CD1c-positive myeloid dendritic cell (primary cell): ENCODE measurements around the gene SPATA18.

Experiments used
- DNase-seq: peaks from one replicate; pipeline ENCODE4 v3.0.0-alpha.2; 2016; ENCODE audit errors: extremely low spot score

The SPATA18 gene, protein sequence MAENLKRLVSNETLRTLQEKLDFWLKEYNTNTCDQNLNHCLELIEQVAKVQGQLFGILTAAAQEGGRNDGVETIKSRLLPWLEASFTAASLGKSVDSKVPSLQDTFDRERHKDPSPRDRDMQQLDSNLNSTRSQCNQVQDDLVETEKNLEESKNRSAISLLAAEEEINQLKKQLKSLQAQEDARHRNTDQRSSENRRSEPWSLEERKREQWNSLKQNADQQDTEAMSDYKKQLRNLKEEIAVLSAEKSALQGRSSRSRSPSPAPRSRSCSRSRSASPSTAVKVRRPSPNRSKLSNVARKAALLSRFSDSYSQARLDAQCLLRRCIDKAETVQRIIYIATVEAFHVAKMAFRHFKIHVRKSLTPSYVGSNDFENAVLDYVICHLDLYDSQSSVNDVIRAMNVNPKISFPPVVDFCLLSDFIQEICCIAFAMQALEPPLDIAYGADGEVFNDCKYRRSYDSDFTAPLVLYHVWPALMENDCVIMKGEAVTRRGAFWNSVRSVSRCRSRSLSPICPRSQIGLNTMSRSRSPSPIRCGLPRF

DNA sequence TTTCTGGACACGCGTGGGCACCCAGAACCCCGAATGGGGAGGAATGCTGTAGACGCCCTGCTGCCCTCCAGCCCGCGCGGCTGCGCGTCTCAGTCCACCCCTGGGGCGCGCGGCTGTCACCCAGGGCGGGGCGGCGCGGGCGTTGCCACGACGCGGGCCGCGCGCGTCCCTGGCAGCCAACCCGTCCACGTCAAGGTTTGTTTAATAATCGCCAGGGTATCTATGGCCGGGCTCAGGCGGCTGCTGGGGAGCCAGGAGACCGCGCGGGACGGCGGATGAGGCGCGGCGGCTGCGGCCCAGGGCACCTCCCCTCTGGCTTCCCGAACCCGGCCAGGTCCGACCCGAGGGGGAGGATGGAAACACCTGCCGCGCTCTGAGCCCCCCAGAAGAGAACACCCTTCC is at the start of gene SPATA18:
SPATA18 (plus strand) TSS at position 92 of the 402 bp plus-strand sequence. CDS start 401 bp downstream, outside the sequence.
- DNase-seq, result peak; percentile 45

DNA sequence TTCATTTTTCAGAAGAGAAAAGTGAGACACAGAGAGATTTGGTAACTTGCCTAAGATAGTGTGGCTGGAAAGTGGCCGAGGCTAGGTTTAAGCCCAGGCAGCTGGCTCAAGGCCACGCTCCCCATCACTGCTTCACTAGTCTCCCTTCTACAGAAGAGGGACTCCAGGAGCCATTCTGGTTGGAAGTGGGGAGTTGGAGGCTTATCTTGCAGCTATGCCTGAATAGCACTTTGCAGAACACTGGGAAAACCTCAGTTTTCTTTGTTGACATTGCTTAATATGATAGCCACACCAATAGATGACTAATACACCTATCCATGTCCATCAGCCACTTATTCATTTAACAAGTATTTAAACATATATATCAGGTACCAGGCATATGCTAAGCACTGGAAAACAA is 49.5 kb upstream of the SPATA18 start:
- no peak for DNase-seq

DNA sequence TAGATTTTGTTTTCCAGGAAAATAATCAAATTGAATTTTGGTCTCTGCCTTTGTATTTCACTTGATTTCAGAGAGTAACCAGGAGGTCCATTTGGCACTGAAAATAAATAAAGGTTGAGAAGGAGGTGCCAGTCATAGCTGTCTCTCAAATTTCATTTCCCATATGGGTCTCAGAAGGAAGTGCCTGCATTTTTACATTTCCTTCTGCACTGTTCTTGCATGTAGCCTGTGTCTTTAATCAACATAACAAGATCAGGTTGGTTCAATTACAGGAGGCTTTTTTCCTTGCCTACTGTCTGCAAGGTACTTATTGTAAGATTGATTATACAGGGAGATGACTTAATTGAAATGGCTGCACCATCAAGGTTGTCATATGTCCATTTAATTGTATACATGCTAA is 46.7 kb upstream of the SPATA18 start:
- no peak for DNase-seq

DNA sequence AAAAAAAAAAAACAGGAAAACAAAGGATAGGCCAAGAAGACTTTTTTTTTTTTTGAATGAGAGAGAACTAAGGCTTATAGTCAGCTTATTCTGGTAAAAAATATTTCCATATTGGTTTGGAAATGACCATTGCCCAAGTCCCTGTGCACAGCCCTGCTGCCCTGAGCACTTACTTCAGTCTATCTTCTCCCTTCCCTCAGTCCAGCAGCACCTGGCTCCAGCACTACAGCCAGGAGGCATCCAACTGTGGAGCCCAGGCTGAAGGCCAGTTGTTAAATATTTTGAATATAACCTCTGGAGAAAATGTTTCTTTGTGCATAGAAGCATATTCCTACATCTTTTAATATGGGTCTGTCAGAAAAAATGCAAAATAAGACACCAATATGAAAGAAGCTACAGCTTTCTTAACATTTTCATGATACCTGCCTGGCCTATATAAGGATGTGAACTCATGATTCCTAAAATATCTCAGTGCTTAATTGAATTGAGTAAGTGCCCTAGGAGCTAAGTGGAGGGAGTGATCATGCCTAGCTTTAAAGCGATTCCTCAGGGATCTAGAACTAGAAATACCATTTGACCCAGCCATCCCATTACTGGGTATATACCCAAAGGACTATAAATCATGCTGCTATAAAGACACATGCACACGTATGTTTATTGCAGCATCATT is 45.4 kb upstream of the SPATA18 start:
- no peak for DNase-seq

DNA sequence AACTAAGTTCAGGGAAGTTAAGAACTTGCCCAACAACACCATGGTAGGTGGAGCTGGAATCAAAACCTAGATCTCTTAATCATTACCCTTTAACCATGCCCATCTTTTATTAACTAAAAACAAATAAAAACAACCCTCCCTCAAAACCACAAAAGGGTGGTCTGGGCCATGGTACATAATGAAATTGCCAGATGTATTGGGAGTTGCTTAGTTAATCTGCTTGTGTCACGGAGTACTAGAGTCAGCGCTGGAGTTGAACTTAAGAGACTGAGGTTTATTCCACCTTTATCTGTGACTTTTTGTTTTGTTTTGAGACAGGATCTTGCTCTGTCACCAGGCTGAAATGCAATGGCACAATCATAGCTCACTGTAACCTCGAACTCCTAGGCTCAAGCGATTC is 44.2 kb upstream of the SPATA18 start:
- no peak for DNase-seq

DNA sequence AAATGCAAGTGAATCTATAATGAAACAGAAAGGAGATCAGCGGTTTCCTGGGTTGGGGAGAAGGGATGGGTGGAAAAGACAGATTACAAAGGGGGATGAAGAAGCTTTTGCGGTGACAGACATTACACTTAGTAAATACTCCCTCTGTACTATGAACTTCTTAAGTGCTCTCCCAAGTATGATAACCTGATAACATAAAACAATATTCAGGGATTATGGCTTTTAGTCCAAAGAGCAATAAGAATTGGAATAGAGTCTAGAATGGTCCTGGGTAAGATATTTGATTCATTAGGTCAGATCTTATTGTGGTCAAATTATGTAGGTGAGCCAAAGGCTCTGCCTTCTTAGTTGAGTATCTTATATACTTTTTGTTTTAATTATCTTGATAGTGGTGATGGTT is 40.1 kb upstream of the SPATA18 start:
- DNase-seq, result no peak

DNA sequence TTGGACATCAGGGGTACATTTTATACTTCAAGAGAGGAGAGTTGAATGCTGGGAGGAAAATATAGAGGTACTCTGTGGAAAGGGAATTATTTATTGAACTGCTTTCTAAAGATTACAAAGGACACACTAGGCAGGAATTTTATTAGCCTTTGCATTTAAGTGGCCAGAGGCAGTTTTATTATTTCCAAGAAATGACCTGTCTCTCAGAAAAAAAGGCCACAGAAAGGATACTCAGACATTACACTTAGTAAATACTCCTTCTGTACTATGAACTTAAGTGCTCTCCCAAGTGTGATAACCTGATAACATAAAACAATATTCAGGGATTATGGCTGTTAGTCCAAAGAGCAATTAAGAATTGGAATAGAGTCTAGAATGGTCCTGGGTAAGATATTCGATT is 38.5 kb upstream of the SPATA18 start:
- DNase-seq, result no peak

DNA sequence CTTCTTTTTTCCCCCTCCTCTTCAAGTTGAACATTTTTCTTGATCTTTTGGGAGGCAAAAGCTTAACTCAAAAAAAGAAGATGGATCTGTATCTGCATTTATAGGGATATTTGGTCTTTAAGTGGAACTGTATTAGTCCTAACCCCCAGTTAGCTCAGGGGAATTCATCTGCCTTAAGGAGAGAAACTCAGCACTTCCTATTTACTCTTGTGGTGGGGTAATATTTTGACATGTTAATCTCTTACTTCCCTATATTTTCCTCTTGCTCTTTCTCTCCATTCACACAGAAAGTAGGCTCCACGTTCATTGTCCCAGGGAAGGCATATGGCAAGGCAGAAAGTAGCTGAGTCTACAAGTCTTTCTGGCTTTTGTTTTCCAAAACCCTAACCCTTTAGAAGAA is 36.2 kb upstream of the SPATA18 start:
- peak; percentile 7 for DNase-seq

DNA sequence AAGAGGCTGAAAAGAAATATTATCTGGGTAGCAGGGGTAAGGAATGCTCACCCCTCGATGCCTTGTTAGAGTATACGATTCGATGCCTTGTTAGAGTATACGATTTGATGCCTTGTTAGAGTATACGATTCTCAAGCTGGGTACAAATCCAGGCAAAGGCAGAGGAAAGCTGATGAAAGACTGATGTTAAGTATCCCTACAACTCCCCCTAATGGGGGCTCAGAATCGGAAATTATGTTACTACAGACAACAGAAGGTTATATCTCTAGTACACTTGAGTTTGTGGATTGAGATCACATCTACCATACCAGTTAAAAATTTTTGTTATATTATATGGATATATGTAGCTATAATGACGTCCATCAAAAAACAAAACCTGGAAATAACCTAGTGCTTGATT is 35.7 kb upstream of the SPATA18 start:
- DNase-seq, result no peak

DNA sequence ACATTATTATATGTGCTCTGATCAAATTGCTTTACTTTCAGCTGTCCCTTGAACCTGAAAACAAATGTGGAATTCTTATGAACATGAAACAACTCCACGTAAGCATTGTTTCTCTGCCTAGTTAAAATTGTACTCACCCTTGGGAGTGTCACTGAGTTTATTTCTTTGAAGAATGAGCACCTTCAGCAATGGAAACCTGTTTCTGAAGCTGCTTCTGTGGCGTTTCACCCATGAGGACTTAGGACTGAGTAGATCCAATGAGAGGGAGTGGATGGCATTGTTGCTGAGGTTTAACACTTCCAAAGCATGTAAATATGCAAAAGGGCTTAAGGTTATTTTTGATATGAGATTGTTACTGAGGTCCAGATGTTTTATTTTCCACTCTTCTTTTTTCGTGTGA is 34.1 kb upstream of the SPATA18 start:
- DNase-seq, result no peak

DNA sequence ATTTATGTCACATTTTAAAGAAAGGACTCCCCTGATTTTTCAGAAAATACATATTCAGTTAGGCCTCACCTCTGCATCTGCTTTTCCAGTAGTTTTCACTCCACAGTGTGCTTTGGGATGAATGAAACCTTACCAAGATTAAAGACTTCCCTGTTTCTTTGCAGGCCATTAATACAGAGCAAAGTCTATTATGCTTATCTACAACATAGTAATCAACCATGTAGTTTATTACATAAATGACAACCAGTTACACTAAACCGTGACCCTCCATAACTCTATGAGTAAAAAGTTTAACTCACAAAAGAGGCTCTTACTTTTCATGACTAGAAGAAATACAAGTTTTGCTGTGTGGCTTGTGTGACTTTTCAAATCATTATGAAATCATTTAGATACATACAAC is 33.3 kb upstream of the SPATA18 start:
- DNase-seq, result no peak

DNA sequence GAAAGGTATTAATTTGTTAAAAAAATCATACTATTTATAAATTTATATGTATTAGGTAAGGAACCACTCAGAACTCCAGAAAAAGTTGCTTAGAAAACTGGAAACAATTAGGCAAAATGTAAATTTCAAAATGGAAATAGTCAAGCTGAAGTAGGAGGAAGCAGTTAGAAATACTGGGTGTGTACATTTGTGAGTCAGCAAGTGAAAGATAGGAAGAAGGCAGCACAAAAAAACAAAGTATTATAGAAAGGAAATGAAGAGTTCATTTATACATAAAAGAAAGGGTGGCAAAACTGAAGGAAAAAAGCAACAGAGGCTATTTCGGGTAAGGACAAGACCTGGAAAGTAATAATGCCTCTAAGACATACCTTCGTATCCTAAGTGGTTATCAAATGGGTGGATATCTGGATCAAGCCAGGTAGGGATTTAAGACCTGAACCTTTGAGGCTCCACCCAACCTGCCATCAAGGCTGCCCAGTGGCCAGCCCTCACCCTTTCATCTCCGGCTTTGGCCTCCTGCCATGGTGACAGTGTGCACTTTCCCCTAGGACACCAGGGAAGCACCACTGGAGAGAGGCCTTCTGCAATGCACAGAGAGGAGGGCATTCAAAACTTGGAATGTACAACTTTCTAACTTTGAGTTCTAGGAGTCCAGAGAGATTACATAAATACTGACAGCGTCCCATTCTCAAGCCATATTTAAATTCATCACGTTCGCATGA is 31.0 kb upstream of the SPATA18 start, which contains the start of gene LRRC66:
LRRC66 (minus strand) TSS at position 428 of the 722 bp plus-strand sequence. CDS start 2,750 bp downstream, outside the sequence.
- DNase-seq, result no peak

DNA sequence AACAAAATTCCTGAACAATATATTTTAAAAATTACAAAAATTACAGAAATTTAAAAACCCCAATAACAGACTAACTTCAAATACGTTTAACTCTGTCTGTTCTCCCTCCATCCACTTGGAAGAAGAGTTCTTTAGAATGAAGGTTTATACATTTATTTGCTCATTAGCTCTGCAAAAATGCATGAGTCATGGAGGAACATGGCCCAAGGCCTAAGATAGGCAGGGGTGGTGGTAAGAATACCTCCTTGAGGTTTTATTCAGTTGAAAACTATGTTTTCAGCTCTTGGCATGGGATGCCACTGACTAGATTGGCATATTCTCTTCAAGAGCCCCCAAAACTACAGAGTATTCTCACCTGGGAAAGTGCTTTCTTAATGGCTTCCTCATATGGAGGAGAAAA is 22.1 kb upstream of the SPATA18 start:
- DNase-seq, result no peak

DNA sequence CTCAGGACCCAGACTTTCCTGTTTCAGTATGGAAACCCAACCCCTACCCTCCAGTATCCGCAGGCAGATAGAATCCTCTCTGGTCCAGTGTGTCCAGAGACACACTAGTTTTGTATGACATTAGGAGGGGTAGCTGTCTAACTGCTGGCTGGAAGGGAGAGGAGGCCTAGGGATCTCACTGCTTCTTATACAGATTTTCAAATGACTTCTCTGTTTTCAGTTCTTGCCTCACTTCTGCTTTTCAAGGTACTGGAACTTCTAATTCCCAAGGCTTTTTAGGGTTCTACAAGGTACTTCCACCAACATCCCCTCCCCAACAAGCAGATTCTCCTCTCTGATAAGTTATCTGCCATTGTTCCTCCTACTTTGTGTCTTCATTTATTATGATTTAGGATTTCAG is 19.1 kb upstream of the SPATA18 start:
- DNase-seq, result peak; percentile 28

DNA sequence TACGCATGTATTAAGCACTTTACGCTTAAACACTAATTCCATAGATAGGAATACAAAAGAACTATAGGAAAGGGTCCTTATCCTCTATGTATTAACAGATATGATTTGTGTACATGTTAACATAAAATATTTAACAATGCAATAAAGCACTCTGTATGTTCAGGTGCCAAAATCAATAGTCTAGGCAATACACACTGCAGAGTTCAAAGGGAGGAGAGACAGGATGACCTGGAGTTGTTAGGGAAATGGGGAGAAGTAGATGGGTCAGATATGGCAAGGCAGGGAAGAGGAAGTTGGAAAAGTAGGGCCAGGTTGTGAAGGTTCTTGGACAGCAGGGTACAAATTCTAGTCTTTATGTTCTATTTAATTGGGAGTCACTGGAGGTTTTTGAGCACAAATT is 15.9 kb upstream of the SPATA18 start:
- no peak for DNase-seq

DNA sequence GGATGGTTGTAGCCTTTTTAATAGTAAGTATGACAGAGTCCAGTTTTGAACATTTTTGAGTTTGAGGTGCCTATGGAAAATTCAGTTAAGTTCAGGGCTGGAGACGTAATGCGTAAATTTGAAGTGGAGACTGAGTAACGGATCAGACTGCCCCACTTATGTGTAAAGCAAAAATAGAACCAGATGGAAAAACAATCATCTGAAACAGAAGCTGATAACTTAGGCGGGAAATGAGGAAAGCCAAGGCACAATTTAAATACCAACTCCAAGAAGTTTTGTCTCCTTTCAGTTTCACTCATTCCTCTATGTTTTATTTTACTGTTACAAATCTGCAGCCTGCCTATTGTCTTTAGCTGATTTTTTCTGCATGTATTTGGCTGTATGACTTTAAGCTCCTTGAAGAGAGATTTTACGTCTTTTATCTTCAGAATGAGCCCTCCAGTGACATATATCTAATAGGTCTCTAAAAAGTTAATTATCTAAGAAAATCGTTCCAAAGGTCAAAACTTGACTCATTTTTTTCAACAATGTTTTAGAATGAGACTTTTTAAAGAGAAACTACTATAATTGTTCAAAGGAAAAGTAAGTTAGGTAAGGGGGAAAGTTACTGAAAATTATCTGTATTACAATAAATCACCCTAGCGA is 14.1 kb upstream of the SPATA18 start:
- DNase-seq, result no peak

DNA sequence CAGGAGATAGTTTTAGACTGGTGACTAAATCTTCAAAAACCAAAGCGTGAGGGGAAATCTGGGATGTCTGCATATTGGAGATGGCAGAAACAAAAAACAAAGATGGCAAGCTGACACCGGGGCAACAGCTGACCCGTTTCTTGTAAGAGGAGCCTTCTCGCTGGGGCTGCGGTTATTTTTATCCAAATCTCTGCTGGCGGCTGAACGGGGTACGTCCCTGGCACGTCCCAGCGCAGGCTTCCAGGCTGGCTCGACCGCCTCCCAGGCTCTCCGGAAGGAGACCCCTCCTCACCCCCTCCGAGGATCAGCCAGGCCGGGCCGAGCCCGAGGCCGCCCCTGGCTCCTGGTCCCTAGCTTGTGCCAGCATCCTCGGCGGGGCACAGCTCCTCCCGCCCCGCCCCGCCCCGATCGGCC is 13.4 kb upstream of the SPATA18 start:
- no peak for DNase-seq

DNA sequence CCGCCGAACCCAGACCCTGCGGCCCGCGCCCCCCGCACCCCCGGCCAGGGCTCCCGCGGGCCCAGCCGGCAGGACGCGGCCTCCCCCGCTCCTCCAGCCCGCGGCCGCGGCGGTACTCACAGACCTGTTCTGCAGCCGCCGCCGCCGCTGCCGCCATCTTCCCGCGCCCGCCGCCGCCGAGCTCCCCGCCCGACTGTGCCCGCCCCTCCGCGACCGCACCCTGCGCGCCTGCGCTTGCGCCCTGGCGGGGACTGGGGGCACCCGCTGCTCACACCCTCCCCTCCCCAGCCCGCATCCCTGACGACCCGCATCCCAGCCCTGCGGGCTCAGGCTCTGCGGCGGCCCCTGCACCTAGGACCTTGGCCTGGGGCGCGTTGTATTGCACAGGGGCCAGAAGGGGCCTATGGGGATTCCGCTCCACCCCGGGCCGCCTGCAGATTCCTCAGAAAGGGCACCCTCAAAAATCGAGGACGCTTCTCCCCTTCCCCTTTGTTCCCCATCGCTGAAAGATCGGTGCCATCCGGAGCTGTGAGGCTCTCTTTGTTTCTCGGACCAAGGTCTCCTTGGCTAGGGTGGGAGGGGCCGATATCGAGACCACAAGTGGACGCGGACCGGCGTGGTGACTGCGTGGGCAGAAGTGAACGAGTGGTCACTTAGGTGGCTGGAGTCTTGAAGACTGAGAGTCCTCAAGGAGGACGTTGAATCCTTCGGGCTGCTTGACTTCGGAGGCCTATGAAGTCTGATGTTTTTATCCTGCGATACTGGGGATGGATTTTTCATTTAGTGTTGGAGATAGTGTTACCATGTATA is 12.8 kb upstream of the SPATA18 start, which contains the start of gene SGCB:
SGCB (minus strand) TSS at position 197 of the 810 bp plus-strand sequence; CDS start at position 157, 40 bp downstream.
- peak; percentile 55 for DNase-seq

DNA sequence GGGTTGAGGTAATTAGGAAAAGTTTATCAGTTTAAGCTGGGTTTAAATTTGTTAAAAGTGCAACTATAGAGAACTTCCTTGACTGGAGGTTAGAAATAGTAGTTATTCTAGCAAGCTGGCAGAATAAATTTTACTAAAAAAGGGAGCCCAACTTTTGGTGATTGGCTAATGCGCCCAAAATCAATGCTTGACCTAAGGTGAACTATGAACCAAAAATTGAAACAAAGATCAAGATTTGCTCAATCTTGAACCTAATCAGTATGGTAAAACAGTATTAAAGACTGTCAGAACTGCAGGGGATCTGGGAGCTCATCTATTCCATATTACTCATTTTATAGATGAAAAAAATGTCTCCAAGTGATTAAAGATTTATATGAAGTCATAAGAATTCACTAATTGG is 6.1 kb upstream of the SPATA18 start:
- DNase-seq, result no peak

DNA sequence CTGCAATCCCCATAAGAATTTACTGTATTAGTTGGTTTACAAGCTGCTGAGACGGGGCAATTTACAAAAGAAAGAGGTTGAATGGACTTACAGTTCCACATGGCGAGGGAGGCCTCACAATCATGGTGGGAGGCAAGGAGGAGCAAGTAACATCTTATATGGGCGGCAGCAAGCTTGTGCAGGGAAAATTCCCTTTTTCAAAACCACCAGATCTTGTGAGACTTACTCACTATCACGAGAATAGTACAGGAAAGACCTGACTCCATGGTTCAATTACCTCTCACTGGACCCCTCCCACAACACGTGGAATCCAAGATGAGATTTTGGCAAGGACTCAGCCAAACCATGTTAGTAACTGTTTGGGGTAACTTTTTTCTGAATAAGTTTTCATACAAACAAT is 1.8 kb upstream of the SPATA18 start:
- no peak for DNase-seq
